ENCODE results near the gene EXOSC5.

Gene EXOSC5

DNA sequence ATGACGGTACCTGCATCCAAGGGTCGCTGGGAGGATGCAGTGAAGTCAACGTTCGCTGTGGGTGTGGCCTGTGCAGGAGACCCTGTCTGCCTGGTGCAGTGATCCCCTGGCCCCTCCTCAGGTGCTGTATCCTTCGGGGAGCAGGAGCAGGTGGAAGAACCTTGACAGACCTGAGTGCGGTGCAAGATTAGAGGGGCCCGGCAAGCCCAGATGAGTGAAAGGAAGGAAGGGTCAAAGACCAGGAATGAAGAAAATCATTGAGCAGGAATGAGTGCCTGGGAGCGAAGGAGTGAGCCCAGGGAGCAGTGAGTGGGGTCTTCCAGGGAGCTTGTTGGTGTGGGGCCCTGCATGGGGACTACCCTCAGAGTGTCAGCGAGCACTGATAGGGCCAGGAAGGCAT is 17.3 kb upstream of the EXOSC5 start:
- no peak overlapping the region for H3K4me3 ChIP-seq (ENCODE audit: low read depth, low read length)
- POLR2A ChIA-PET: no interaction called here
- TF ChIP-seq, protein P1, sequence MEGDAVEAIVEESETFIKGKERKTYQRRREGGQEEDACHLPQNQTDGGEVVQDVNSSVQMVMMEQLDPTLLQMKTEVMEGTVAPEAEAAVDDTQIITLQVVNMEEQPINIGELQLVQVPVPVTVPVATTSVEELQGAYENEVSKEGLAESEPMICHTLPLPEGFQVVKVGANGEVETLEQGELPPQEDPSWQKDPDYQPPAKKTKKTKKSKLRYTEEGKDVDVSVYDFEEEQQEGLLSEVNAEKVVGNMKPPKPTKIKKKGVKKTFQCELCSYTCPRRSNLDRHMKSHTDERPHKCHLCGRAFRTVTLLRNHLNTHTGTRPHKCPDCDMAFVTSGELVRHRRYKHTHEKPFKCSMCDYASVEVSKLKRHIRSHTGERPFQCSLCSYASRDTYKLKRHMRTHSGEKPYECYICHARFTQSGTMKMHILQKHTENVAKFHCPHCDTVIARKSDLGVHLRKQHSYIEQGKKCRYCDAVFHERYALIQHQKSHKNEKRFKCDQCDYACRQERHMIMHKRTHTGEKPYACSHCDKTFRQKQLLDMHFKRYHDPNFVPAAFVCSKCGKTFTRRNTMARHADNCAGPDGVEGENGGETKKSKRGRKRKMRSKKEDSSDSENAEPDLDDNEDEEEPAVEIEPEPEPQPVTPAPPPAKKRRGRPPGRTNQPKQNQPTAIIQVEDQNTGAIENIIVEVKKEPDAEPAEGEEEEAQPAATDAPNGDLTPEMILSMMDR (IDR thresholded peaks at IDR 0.05; ENCODE audit: insufficient read depth, low read length, missing control alignments): no peak
- CTCF ChIA-PET: no interaction called here
- no peak for DNase-seq (ENCODE audit: low read depth, low spot score)

DNA sequence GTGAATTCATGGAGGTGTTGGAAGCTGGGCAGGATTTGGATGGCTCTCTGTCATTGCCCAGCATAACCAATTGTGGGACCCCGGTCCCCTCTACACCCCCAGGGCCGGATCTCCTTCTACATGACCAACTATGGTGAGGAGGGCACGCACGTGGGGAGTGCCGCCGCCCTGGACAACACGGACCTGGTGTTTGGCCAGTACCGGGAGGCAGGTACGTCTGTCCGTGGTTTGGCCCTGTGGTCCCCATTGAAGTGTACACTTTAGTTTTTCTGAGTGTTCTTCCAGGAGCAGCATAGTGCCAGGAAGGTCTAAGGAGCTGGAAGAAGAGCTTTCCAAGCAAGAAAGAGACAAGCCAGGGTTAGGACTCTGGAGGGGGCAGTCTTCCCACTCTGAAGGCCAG is 16.8 kb upstream of the EXOSC5 start:
- POLR2A ChIA-PET: no interaction called here
- TF ChIP-seq, protein P1 (IDR thresholded peaks at IDR 0.05; ENCODE audit: insufficient read depth, low read length, missing control alignments): no peak
- CTCF ChIA-PET: no interaction called here
- H3K4me3 ChIP-seq (ENCODE audit: low read depth, low read length): no peak overlapping the region
- no peak for DNase-seq (ENCODE audit: low read depth, low spot score)

DNA sequence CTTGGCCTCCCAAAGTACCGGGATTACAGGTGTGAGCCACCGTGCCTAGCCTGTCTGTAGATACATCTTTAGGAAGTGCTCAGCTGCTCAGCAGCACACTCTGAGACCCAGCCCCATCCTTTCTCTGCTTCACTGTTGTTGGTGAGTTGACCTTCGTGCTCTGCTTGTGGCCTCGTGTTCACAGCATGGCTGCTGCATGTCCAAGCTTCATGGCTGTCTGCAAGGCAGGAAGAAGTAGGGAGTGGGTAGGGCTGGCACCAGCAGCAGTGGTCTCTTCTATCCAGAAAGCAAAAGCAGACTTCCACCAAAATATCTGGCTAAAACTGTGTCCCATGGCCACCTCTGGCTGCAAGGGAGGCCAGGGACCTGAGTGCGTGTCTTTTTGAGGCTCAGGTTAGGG is 15.8 kb upstream of the EXOSC5 start:
- no peak overlapping the region for H3K4me3 ChIP-seq (ENCODE audit: low read depth, low read length)
- DNase-seq (ENCODE audit: low read depth, low spot score): no peak
- TF ChIP-seq, protein P1 (IDR thresholded peaks at IDR 0.05; ENCODE audit: insufficient read depth, low read length, missing control alignments): no peak
- POLR2A ChIA-PET: no interaction called here
- CTCF ChIA-PET: no interaction called here

DNA sequence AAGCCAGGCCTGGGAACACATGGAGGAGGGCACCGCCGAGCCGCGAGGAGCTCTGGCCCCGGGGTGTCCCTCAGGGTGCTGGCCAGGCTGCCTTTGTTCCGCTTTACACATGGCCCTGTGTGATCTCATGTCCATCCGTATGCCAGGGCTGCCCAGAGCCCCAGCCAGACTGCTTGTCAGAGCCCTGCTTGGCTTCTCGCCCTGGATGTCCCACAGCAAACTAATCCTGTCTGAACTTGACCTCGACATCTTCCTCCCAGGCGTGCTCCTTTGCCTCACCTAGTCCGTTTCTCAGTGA is 14.8 kb upstream of the EXOSC5 start:
- H3K4me3 ChIP-seq (ENCODE audit: low read depth, low read length): no peak overlapping the region
- no peak for DNase-seq (ENCODE audit: low read depth, low spot score)
- TF ChIP-seq, protein P1 (IDR thresholded peaks at IDR 0.05; ENCODE audit: insufficient read depth, low read length, missing control alignments): no peak
- ChIA-PET CTCF (no interaction called here), POLR2A (no interaction called here)

DNA sequence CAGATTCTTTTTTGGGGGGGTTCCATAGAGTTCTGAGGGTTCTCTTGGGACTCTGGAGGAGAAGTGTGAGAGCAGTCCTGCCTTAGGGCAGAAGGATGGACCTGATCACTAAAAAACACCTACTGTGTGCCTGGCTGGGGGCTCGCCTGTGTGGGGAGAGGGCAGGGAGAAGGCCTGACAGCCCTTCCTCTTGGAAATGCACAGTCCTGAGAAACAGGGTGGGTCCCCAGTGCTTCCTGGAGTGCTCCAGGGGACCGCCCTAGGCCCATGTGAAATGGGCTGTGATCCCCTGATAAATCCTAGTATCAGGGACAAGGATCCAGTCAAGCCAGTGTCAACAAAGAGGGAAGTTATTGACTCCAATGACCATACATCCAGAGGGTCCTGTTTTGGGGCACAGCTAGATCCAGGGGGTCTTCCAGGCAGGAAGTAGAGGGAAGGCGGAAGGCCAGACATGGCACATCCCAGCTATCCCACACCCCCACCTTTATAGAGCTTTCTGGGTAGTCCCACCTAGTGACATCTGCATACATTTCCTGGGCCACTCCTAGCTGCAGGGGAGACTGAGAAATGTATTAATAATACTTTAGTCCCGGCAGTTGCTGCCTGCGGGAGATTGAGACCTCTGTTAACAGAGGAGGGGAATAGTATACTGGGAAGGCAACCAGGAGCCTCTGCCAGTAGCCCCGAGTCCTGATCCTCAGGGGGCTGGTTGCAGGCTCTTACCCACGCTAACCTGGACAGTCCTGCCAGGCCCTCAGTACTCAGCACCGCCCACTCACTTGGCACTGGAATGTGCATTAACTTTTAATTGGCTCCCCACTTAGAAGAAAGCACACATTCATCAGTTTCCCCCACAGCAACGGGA is 14.2 kb upstream of the EXOSC5 start:
- no peak for DNase-seq (ENCODE audit: low read depth, low spot score)
- TF ChIP-seq, protein P1 (IDR thresholded peaks at IDR 0.05; ENCODE audit: insufficient read depth, low read length, missing control alignments): no peak
- POLR2A ChIA-PET: no interaction called here
- H3K4me3 ChIP-seq (ENCODE audit: low read depth, low read length): no peak overlapping the region
- CTCF ChIA-PET: no interaction called here

DNA sequence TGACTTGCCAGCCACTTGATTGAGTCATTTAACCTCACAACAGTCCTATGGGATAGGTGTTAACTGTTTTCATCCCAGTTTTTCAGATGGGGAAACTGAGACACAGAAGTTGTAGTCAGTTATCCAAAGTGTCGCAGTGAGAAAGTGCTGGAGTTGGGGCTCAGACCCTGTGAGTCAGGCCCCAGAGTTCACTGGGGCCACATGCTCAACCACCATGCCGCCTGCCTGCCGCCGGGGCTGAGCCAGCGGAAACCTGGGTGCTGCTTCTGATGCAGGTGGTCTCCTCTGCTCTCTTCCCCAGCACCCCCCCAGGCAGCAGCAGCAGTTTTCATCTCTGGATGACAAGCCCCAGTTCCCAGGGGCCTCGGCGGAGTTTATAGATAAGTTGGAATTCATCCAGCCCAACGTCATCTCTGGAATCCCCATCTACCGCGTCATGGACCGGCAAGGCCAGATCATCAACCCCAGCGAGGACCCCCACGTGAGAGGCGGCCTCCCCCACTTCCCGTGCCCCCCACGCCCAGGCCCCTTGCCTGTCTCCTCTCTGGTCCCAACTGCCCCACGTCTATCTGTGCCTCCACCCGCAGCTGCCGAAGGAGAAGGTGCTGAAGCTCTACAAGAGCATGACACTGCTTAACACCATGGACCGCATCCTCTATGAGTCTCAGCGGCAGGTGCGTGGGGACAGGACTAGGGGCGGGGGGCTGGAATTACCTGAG is 13.3 kb upstream of the EXOSC5 start:
- TF ChIP-seq, protein P1 (IDR thresholded peaks at IDR 0.05; ENCODE audit: insufficient read depth, low read length, missing control alignments): no peak
- no peak overlapping the region for H3K4me3 ChIP-seq (ENCODE audit: low read depth, low read length)
- POLR2A ChIA-PET: no interaction called here
- CTCF ChIA-PET: interaction anchor here (0.6 to 0.8 kb wide), 2 partner anchors 38 to 57 kb away, joined by 3 read pairs; no protein-coding TSS in a partner anchor
- no peak for DNase-seq (ENCODE audit: low read depth, low spot score)
